CD4-positive, alpha-beta memory T cell (primary cell): ENCODE data around the gene PRAMEF11. TPM values are rescaled to one million over a fixed set of nuclear protein-coding genes. Genes with fewer than 3 reads are reported as not detected.

ENCODE experiments used
- CTCF ChIA-PET: fragments of 350-600 bp; sonication (Branson Sonifier 250); formaldehyde crosslinking; loops from one replicate; lab custom pipeline; 2021; ENCODE audit warnings: inconsistent platforms; ENCODE audit not compliant: partially characterized antibody; lab: Charles Lee
- POLR2A ChIA-PET: fragments of 350-600 bp; sonication (Branson Sonifier 250); formaldehyde crosslinking; loops from one replicate; lab custom pipeline; 2021; ENCODE audit not compliant: partially characterized antibody; lab: Charles Lee
- DNase-seq, 5 donors: peaks; one replicate each; pipeline versions ENCODE4 v3.0.0 to v3.0.0-alpha.2; 2020 to 2022; ENCODE audit warnings: mixed read lengths in 1 of 5
- H3K27ac ChIP-seq: one replicate; pipeline ENCODE4 v1.7.0; 2013; ENCODE audit warnings: low read depth, low read length
- H3K27me3 ChIP-seq: 2 replicates; pipeline ENCODE4 v1.7.0; 2013; ENCODE audit warnings: mild to moderate bottlenecking, low read length, moderate library complexity; ENCODE audit not compliant: insufficient read depth
- H3K36me3 ChIP-seq: 2 replicates; pipeline ENCODE4 v1.7.0; 2013; ENCODE audit warnings: mild to moderate bottlenecking, low read length, moderate library complexity; ENCODE audit not compliant: insufficient read depth
- H3K4me1 ChIP-seq: 2 replicates; pipeline ENCODE4 v1.7.0; 2013; ENCODE audit warnings: mild to moderate bottlenecking, low read length, moderate library complexity; ENCODE audit not compliant: insufficient read depth
- H3K4me3 ChIP-seq, 2 donors: one replicate each; pipeline ENCODE4 v1.7.0; 2013; ENCODE audit warnings: low read length in 2 of 2, mild to moderate bottlenecking in 1 of 2
- H3K9me3 ChIP-seq, 2 donors: one replicate each; pipeline ENCODE4 v1.7.0; 2013; ENCODE audit warnings: low read length in 2 of 2, control low read depth in 1 of 2; ENCODE audit not compliant: control insufficient read depth in 1 of 2
- H3K27ac Mint-ChIP-seq, 7 donors: one replicate each; pipeline ENCODE4 v1.8.0; 2020 to 2021; ENCODE audit warnings: mixed read lengths in 7 of 7, mild to moderate bottlenecking in 6 of 7, inconsistent platforms in 3 of 7, moderate library complexity in 3 of 7
- H3K27me3 Mint-ChIP-seq, 2 donors: one replicate each; pipeline ENCODE4 v1.8.0; 2020 to 2021; ENCODE audit warnings: mixed read lengths in 2 of 2
- H3K36me3 Mint-ChIP-seq, 2 donors: one replicate each; pipeline ENCODE4 v1.8.0; 2020 to 2021; ENCODE audit warnings: mixed read lengths in 2 of 2, inconsistent platforms in 1 of 2, mild to moderate bottlenecking in 1 of 2
- H3K4me1 Mint-ChIP-seq, 4 donors: one replicate each; pipeline ENCODE4 v1.8.0; 2020 to 2021; ENCODE audit warnings: mixed read lengths in 4 of 4, mild to moderate bottlenecking in 1 of 4
- H3K4me3 Mint-ChIP-seq, 8 donors: one replicate each; pipeline ENCODE4 v1.8.0; 2020 to 2021; ENCODE audit warnings: mixed read lengths in 8 of 8, mild to moderate bottlenecking in 7 of 8, moderate library complexity in 6 of 8, inconsistent platforms in 3 of 8
- H3K9me3 Mint-ChIP-seq, 8 donors: one replicate each; pipeline ENCODE4 v1.8.0; 2020 to 2021; ENCODE audit warnings: mixed read lengths in 8 of 8, mild to moderate bottlenecking in 5 of 8, inconsistent platforms in 3 of 8, moderate library complexity in 1 of 8
- intact Hi-C: fragments of 100-400 bp; cut with micrococcal nuclease; formaldehyde crosslinking; loops from one replicate; pipeline ENCODE4 v1.15.1; 2023
- polyA plus RNA-seq, 2 donors: library from polyadenylated mRNA; unstranded; fragments of 300-500 nt; fragmentation: Illumina TruSeq; gene quantifications; one replicate each; pipeline ENCODE4 v1.2.3, GENCODE V29; 2021
- total RNA-seq, 2 experiments: library from RNA; stranded (reverse); gene quantifications; one replicate each; pipeline ENCODE4 v1.2.3, GENCODE V29; 2021

PRAMEF11 gene
- total and polyA plus RNA-seq, 4 experiments from 2014 or later: not detected

GRCh38 chr1:12774801-12775345 lies 56.3 kb downstream of the PRAMEF11 start:
- intact Hi-C loops: no loop called here
- ChIA-PET POLR2A (no interaction called here), CTCF (interaction anchor here (1.1 kb wide), 1 partner anchor 9 kb away, joined by 3 read pairs; no protein-coding TSS in a partner anchor)
- H3K4me1 ChIP-seq: no peaks in the 10 kb centered on the region
- no peaks in the 10 kb centered on the region for H3K36me3 ChIP-seq
- Mint-ChIP-seq H3K27ac (no peak overlapping the region), H3K9me3 (no peaks in the 10 kb centered on the region), H3K27me3 (peaks cover 18 to 49% of the 10 kb centered on the region in 2 donors), H3K4me1 (no peaks in the 10 kb centered on the region), H3K4me3 (no peak overlapping the region), H3K36me3 (no peaks in the 10 kb centered on the region)
- H3K27ac ChIP-seq: no peak overlapping the region
- no peak overlapping the region for H3K4me3 ChIP-seq
- DNase-seq: no peak
- no peaks in the 10 kb centered on the region for H3K9me3 ChIP-seq
- no peaks in the 10 kb centered on the region for H3K27me3 ChIP-seq

Other genes starting within 250 kb of the PRAMEF11 start
- 10 to 100 TPM; 87.4 to 91.8 TPM for gene DHRS3, start 213.2 kb downstream of the PRAMEF11 start, total RNA-seq
- gene DHRS3, start 213.2 kb downstream of the PRAMEF11 start, polyA plus RNA-seq: 10 to 100 TPM; 30.1 to 40.5 TPM
- not detected for gene AADACL4, start 187.3 kb downstream of the PRAMEF11 start, total RNA-seq
- not detected for gene AADACL4, start 187.3 kb downstream of the PRAMEF11 start, polyA plus RNA-seq
- not detected for gene AADACL3, start 115.3 kb downstream of the PRAMEF11 start, total RNA-seq
- gene AADACL3, start 115.3 kb downstream of the PRAMEF11 start, polyA plus RNA-seq: not detected
- gene CFAP107, start 85.2 kb downstream of the PRAMEF11 start, total RNA-seq: not detected
- gene CFAP107, start 85.2 kb downstream of the PRAMEF11 start, polyA plus RNA-seq: not detected
- gene PRAMEF12, start 57.7 kb downstream of the PRAMEF11 start, total RNA-seq: not detected
- not detected for gene PRAMEF12, start 57.7 kb downstream of the PRAMEF11 start, polyA plus RNA-seq
- gene PRAMEF1, start 40.0 kb downstream of the PRAMEF11 start, total RNA-seq: not detected
- not detected for gene PRAMEF1, start 40.0 kb downstream of the PRAMEF11 start, polyA plus RNA-seq
- not detected for gene HNRNPCL1, start 17.3 kb upstream of the PRAMEF11 start, total RNA-seq
- not detected for gene HNRNPCL1, start 17.3 kb upstream of the PRAMEF11 start, polyA plus RNA-seq
- not detected for gene PRAMEF2, start 25.7 kb upstream of the PRAMEF11 start, total RNA-seq
- not detected for gene PRAMEF2, start 25.7 kb upstream of the PRAMEF11 start, polyA plus RNA-seq
- not detected for gene PRAMEF4, start 54.8 kb upstream of the PRAMEF11 start, total RNA-seq
- gene PRAMEF4, start 54.8 kb upstream of the PRAMEF11 start, polyA plus RNA-seq: not detected
- not detected for gene PRAMEF10, start 66.9 kb upstream of the PRAMEF11 start, total RNA-seq
- gene PRAMEF10, start 66.9 kb upstream of the PRAMEF11 start, polyA plus RNA-seq: not detected
- not detected for gene PRAMEF7, start 85.2 kb upstream of the PRAMEF11 start, total RNA-seq
- gene PRAMEF7, start 85.2 kb upstream of the PRAMEF11 start, polyA plus RNA-seq: not detected
- not detected for gene PRAMEF6, start 116.2 kb upstream of the PRAMEF11 start, total RNA-seq
- gene PRAMEF6, start 116.2 kb upstream of the PRAMEF11 start, polyA plus RNA-seq: not detected
- not detected for gene PRAMEF27, start 225.2 kb upstream of the PRAMEF11 start, total RNA-seq
- gene PRAMEF27, start 225.2 kb upstream of the PRAMEF11 start, polyA plus RNA-seq: not detected
- gene HNRNPCL3, start 229.4 kb upstream of the PRAMEF11 start, total RNA-seq: not detected
- gene HNRNPCL3, start 229.4 kb upstream of the PRAMEF11 start, polyA plus RNA-seq: not detected
- not detected for gene PRAMEF25, start 239.4 kb upstream of the PRAMEF11 start, total RNA-seq
- not detected for gene PRAMEF25, start 239.4 kb upstream of the PRAMEF11 start, polyA plus RNA-seq